ENCODE results near the gene C12orf60.

C12orf60 gene

DNA sequence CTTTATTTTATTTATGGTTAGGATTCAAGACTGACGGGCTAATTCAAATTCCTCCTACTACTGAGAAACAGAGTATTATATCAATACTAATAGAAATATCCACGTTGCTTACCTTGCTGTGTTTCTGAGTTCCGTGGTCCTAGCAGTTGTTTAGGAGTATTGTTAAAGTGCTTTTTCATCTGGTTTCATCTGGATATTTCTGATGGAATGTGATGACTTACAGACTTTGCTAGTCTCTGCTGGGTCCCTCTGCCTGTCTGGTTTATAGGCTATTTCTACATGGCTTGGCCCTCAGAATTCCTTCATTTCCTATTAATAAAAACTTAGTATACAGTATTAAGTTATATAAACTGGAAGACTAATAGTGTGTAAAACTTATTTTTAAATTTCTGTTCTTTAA lies 10.5 kb downstream of the C12orf60 start, which contains the start of gene SMCO3:
Gene SMCO3 (minus strand): TSS at position 169 of the 400 bp plus-strand sequence. CDS start 7,502 bp downstream, outside the sequence.
- no peak for DNase-seq (ENCODE audit: low read depth)
- TF ChIP-seq, protein P1, sequence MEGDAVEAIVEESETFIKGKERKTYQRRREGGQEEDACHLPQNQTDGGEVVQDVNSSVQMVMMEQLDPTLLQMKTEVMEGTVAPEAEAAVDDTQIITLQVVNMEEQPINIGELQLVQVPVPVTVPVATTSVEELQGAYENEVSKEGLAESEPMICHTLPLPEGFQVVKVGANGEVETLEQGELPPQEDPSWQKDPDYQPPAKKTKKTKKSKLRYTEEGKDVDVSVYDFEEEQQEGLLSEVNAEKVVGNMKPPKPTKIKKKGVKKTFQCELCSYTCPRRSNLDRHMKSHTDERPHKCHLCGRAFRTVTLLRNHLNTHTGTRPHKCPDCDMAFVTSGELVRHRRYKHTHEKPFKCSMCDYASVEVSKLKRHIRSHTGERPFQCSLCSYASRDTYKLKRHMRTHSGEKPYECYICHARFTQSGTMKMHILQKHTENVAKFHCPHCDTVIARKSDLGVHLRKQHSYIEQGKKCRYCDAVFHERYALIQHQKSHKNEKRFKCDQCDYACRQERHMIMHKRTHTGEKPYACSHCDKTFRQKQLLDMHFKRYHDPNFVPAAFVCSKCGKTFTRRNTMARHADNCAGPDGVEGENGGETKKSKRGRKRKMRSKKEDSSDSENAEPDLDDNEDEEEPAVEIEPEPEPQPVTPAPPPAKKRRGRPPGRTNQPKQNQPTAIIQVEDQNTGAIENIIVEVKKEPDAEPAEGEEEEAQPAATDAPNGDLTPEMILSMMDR (IDR thresholded peaks at IDR 0.05; ENCODE audit: low read depth, low read length, missing control alignments): no peak
- in situ Hi-C loops (cut with HindIII; ENCODE audit: low sequenced_read_pairs): no loop called here
- H3K4me3 ChIP-seq (ENCODE audit: low read depth, low read length): no peak within 1 kb of the TSS

DNA sequence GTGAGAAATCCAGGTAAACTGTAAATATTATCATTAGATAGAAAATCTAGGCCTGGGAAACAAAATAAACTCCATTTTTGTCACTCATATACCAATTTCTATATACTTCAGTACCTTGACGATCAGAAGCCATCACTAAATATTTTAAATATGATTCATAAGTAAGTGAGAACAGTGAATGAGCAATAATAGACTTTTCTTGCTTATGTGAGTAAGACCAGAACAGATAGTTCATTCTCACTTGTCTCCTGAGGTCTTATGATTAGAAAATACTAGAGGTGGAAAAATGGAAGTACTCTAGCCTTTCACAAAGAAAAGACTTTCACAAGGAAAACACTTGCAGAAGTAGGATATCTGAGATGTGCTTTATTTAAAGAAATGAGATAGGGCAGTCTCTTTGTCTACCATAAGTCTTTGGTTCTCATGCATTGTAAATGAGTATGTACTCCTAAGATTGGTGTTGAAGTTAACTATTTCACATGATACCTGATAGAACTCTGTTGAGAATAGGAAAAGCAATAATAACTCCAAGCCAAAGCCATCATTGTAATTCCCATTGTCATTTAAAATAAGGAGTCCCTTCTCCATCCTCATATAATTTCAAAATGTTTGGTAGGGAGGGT lies 20.7 kb downstream of the C12orf60 start:
- no peak for DNase-seq (ENCODE audit: low read depth)
- H3K4me3 ChIP-seq (ENCODE audit: low read depth, low read length): no peak overlapping the region
- TF ChIP-seq, protein P1 (IDR thresholded peaks at IDR 0.05; ENCODE audit: low read depth, low read length, missing control alignments): no peak
- in situ Hi-C loops (cut with HindIII; ENCODE audit: low sequenced_read_pairs): no loop called here

GRCh38 chr12:14825256-14825655 lies 21.8 kb downstream of the C12orf60 start:
- TF ChIP-seq, protein P1 (IDR thresholded peaks at IDR 0.05; ENCODE audit: low read depth, low read length, missing control alignments): no peak
- H3K4me3 ChIP-seq (ENCODE audit: low read depth, low read length): no peak overlapping the region
- no peak for DNase-seq (ENCODE audit: low read depth)
- in situ Hi-C loops (cut with HindIII; ENCODE audit: low sequenced_read_pairs): no loop called here

DNA sequence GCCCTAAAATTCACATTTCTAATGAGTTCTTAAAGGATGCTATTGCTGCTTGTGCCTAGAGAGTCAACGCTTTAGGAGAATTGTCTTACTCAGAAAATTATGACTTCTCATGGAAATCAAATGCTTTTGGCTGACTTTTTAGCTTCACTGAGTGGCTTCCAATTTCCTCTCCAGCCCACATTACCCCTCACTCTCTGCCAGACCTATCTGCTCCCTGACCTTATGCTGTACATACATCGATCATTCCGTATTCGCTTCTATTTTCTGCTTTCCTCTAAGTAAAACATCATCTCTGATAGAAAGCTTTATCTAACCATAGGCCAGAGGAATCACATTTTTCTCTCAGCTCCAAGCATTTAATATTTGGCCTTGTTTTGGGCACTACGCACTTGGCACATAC lies 23.0 kb downstream of the C12orf60 start:
- TF ChIP-seq, protein P1 (IDR thresholded peaks at IDR 0.05; ENCODE audit: low read depth, low read length, missing control alignments): no peak
- H3K4me3 ChIP-seq (ENCODE audit: low read depth, low read length): no peak overlapping the region
- in situ Hi-C loops (cut with HindIII; ENCODE audit: low sequenced_read_pairs): no loop called here

GRCh38 chr12:14827043-14827442 lies 23.6 kb downstream of the C12orf60 start:
- no peak for DNase-seq (ENCODE audit: low read depth)
- in situ Hi-C loops (cut with HindIII; ENCODE audit: low sequenced_read_pairs): no loop called here
- no peak overlapping the region for H3K4me3 ChIP-seq (ENCODE audit: low read depth, low read length)
- TF ChIP-seq, protein P1 (IDR thresholded peaks at IDR 0.05; ENCODE audit: low read depth, low read length, missing control alignments): no peak

More for the DNA sequence above, 23.0 kb downstream of the C12orf60 start:
- DNase-seq (ENCODE audit: low read depth): no peak

- in situ Hi-C loops (cut with HindIII; ENCODE audit: low sequenced_read_pairs): no loop called here
- TF ChIP-seq, protein P1 (IDR thresholded peaks at IDR 0.05; ENCODE audit: low read depth, low read length, missing control alignments): no peak
- no peak overlapping the region for H3K4me3 ChIP-seq (ENCODE audit: low read depth, low read length)
- no peak for DNase-seq (ENCODE audit: low read depth)
Observed at GRCh38 chr12:14828892-14829291, 25.4 kb downstream of the C12orf60 start.

Data from astrocyte of the cerebellum (primary cell).